Smooth muscle cell (in vitro differentiated cells): ENCODE results near the gene PSPN. TPM values are rescaled to one million over a fixed set of nuclear protein-coding genes. Genes with fewer than 3 reads are reported as not detected.

Experiments used
- DNase-seq: peaks from one replicate; lab custom pipeline; 2025; ENCODE audit not compliant: unreplicated experiment; lab: John Stamatoyannopoulos, UW
- H2AFZ ChIP-seq: fragments of 200-600 bp; sonication (generic); 2 replicates; pipeline ENCODE4 v1.6.0; 2016; ENCODE audit warnings: antibody characterized with exemption, low read depth, mild to moderate bottlenecking
- H3F3A ChIP-seq: fragments of 200-600 bp; sonication (generic); 2 replicates; pipeline ENCODE4 v1.6.0; 2017; ENCODE audit warnings: antibody characterized with exemption, low read depth
- H3K27ac ChIP-seq: fragments of 200-600 bp; sonication (generic); 2 replicates; pipeline ENCODE4 v1.5.1; 2016; ENCODE audit warnings: low read depth, mild to moderate bottlenecking
- H3K27me3 ChIP-seq: fragments of 200-600 bp; sonication (generic); 2 replicates; pipeline ENCODE4 v1.6.1; 2016; ENCODE audit warnings: low read depth, mild to moderate bottlenecking
- H3K36me3 ChIP-seq: fragments of 200-600 bp; sonication (generic); 2 replicates; pipeline ENCODE4 v1.5.1; 2016; ENCODE audit warnings: low read depth
- H3K4me1 ChIP-seq: fragments of 200-600 bp; sonication (generic); 2 replicates; pipeline ENCODE4 v1.5.1; 2016; ENCODE audit warnings: low read depth
- H3K4me2 ChIP-seq: fragments of 200-600 bp; sonication (generic); 2 replicates; pipeline ENCODE4 v1.6.0; 2016; ENCODE audit warnings: mild to moderate bottlenecking
- H3K4me3 ChIP-seq: fragments of 200-600 bp; sonication (generic); 2 replicates; pipeline ENCODE4 v1.5.1; 2016; ENCODE audit warnings: mild to moderate bottlenecking
- H3K79me2 ChIP-seq: fragments of 200-600 bp; sonication (generic); 2 replicates; pipeline ENCODE4 v1.6.0; 2016; ENCODE audit warnings: low read depth, mild to moderate bottlenecking
- H3K9ac ChIP-seq: fragments of 200-600 bp; sonication (generic); 2 replicates; pipeline ENCODE4 v1.6.0; 2016; ENCODE audit warnings: low read depth
- H3K9me3 ChIP-seq: fragments of 200-600 bp; sonication (generic); replicated peaks from 2 replicates; pipeline ENCODE4 v1.5.1; 2016; ENCODE audit warnings: low read depth
- H4K20me1 ChIP-seq: fragments of 200-600 bp; sonication (generic); 2 replicates; pipeline ENCODE4 v1.6.0; 2016; ENCODE audit warnings: low read depth
- CTCF ChIP-seq: fragments of 200-600 bp; sonication (generic); IDR thresholded peaks from 2 replicates; pipeline ENCODE4 v1.5.1; 2017; ENCODE audit warnings: borderline replicate concordance, mild to moderate bottlenecking, antibody characterized with exemption; ENCODE audit not compliant: insufficient read depth, poor library complexity, severe bottlenecking
- WGBS: methylation state at CpG from one replicate; pipeline ENCODE4 v1.1.7; 2016; ENCODE audit warnings: low lambda C conversion rate; 5-methylcytosine and 5-hydroxymethylcytosine counted together
- polyA plus RNA-seq: library from polyadenylated mRNA; unstranded; fragments of >200 nt; fragmentation: Nextera tagmentation; extraction: Ambion mirVana; gene quantifications from 2 replicates; pipeline ENCODE4 v1.2.1, GENCODE V29; 2016
- total RNA-seq: library from RNA; depleted of rRNA; stranded (reverse); fragments of >200 nt; gene quantifications from 2 replicates; pipeline ENCODE4 v1.2.3, GENCODE V29; 2014

The PSPN gene
- total and polyA plus RNA-seq, 2 experiments from 2014 or later = 0.67 to 2.0 TPM

- Histone ChIP-seq H3K27ac (no peak overlapping the region), H3K9ac (no peak overlapping the region), H4K20me1 (peaks cover 30% of the 10 kb centered on the region), H3K36me3 (no peaks in the 10 kb centered on the region), H3K79me2 (peaks cover 6% of the 10 kb centered on the region), H3F3A (no peaks in the 10 kb centered on the region), H3K27me3 (no peaks in the 10 kb centered on the region), H3K4me2 (no peak overlapping the region), H3K4me1 (no peaks in the 10 kb centered on the region), H3K9me3 (no peaks in the 10 kb centered on the region), H3K4me3 (no peak overlapping the region), H2AFZ (no peak overlapping the region)
- no peak for DNase-seq
- 96% methylated on average over 44 of the region's 47 CpGs for WGBS
- TF ChIP-seq CTCF = no peak
These were observed 39.3 kb upstream of the PSPN start for GRCh38 chr19:6414793-6415590.

GRCh38 chr19:6413721-6414643 is 38.2 kb upstream of the PSPN start:
- Histone ChIP-seq H3K4me2 (no peak overlapping the region), H3K27me3 (no peaks in the 10 kb centered on the region), H3F3A (no peaks in the 10 kb centered on the region), H3K4me1 (no peaks in the 10 kb centered on the region), H4K20me1 (peaks cover 20% of the 10 kb centered on the region), H3K79me2 (no peaks in the 10 kb centered on the region), H3K36me3 (no peaks in the 10 kb centered on the region), H3K9me3 (no peaks in the 10 kb centered on the region), H3K4me3 (no peak overlapping the region), H3K27ac (no peak overlapping the region), H2AFZ (no peak overlapping the region), H3K9ac (no peak overlapping the region)
- no peak for DNase-seq
- WGBS = 89% methylated on average over 37 of the region's 42 CpGs
- TF ChIP-seq CTCF = no peak

GRCh38 chr19:6413291-6413690 is 37.6 kb upstream of the PSPN start:
- no peak for TF ChIP-seq CTCF
- H3K36me3 ChIP-seq = no peaks in the 10 kb centered on the region
- 95% methylated on average over 10 of the region's 10 CpGs for WGBS
- no peaks in the 10 kb centered on the region for H3K4me1 ChIP-seq
- no peak overlapping the region for H3K9ac ChIP-seq
- no peak for DNase-seq
- no peaks in the 10 kb centered on the region for H3K27me3 ChIP-seq
- H4K20me1 ChIP-seq = peaks cover 13% of the 10 kb centered on the region
- H3K4me2 ChIP-seq = no peak overlapping the region
- no peaks in the 10 kb centered on the region for H3K9me3 ChIP-seq
- no peak overlapping the region for H2AFZ ChIP-seq
- no peak overlapping the region for H3K4me3 ChIP-seq
- no peak overlapping the region for H3K27ac ChIP-seq
- no peaks in the 10 kb centered on the region for H3K79me2 ChIP-seq
- H3F3A ChIP-seq = no peaks in the 10 kb centered on the region
